ENCODE results near the gene ALKBH6.

DNA sequence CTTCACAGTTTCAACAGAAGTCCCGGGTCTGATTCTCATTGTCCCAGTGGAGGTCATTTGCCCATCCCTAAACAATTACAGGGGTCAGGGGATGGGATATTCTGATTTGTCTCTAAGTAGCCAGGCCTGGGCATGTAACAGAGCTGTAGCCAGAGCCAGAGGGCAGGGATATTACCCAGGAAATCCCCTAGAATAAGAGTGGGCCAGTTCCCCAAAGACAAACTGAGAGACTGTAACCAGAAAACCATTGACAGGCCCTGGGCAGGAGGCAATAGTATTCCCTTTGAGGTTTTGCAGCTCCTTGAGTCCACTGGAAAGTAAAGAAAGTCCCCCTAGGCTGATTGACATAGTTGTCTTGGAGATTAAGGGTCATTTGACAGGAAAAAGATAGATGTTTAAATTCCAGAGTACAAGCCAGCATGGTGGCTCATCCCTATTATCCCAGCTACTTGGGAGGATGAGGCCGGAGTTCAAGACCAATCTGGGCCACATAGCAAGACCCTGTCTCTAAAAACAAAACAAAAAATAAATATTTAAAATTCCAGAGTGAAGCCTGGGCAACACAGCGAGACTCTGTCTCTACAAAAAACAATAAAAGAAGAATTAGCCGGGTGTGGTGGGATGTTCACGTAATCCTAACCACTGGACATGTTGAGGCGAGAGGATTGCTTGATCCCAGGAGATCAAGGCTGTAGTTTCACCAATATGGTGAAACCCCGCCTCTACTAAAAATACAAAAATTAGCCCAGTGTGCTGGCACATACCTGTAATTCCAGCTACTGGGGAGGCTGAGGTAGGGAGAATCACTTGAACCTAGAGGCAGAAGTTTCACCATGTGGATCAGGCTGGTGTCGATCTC lies 20.9 kb downstream of the ALKBH6 start:
- TF ChIP-seq, protein P1, sequence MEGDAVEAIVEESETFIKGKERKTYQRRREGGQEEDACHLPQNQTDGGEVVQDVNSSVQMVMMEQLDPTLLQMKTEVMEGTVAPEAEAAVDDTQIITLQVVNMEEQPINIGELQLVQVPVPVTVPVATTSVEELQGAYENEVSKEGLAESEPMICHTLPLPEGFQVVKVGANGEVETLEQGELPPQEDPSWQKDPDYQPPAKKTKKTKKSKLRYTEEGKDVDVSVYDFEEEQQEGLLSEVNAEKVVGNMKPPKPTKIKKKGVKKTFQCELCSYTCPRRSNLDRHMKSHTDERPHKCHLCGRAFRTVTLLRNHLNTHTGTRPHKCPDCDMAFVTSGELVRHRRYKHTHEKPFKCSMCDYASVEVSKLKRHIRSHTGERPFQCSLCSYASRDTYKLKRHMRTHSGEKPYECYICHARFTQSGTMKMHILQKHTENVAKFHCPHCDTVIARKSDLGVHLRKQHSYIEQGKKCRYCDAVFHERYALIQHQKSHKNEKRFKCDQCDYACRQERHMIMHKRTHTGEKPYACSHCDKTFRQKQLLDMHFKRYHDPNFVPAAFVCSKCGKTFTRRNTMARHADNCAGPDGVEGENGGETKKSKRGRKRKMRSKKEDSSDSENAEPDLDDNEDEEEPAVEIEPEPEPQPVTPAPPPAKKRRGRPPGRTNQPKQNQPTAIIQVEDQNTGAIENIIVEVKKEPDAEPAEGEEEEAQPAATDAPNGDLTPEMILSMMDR (IDR thresholded peaks at IDR 0.05): no peak
- TF ChIP-seq EZH2 (IDR thresholded peaks at IDR 0.05) (no peak), EZH2phosphoT487 (IDR thresholded peaks at IDR 0.05) (no peak)

Data from neural progenitor cell (in vitro differentiated cells).